Body of pancreas (tissue), 4 donors: ENCODE results near the gene PLAU.

Experiments used
- CTCF ChIP-seq, 7 experiments: fragments of 450-650 bp in 4 of 7; fragments of 200-600 bp in 3 of 7; sonication (generic) in 3 of 7; IDR thresholded peaks; one replicate each; pipeline ENCODE4 v1.5.1; 2016 to 2019; ENCODE audit warnings: antibody characterized with exemption in 7 of 7
- POLR2A ChIP-seq, 3 donors: fragments of 450-650 bp; IDR thresholded peaks; one replicate each; pipeline ENCODE4 v1.6.1; 2016; ENCODE audit warnings: antibody characterized with exemption in 3 of 3, mild to moderate bottlenecking in 2 of 3

DNA sequence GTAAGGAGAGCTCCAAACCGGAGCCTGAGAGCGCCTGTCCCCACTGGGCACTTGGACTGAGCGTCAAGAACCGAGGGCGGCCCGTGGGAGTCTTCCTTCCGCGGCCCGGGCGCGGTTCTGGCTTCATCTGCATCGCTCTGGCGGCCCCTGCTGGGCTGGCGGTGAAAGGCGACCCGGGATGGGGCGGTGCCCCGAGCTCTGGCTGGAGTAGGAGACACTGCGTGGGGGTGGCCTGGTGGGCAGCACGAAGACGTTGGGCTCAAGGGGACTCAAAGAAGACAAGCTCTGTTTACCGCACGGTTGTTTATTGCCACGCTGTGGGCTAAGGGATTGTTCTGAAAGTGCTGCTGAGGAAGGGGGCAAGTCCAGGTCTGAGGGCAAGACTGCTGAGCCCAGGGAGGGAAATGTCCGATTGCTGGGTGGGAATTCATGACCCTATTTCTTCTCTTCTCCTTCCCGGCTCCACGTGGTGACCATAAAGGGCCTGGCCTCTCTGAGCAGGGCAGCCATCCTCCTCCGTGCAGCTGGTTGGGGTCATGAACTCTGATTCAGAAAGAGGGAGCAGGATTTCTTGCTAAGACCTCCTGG lies 29.8 kb downstream of the PLAU start:
- TF ChIP-seq CTCF (IDR thresholded peaks at IDR 0.05) (peak; percentile 76 to 95 (median 92)), POLR2A (IDR thresholded peaks at IDR 0.05) (peak in 2 of 3 donors; percentile 18 to 34)
